ENCODE results near the gene ST6GALNAC5.

DNA sequence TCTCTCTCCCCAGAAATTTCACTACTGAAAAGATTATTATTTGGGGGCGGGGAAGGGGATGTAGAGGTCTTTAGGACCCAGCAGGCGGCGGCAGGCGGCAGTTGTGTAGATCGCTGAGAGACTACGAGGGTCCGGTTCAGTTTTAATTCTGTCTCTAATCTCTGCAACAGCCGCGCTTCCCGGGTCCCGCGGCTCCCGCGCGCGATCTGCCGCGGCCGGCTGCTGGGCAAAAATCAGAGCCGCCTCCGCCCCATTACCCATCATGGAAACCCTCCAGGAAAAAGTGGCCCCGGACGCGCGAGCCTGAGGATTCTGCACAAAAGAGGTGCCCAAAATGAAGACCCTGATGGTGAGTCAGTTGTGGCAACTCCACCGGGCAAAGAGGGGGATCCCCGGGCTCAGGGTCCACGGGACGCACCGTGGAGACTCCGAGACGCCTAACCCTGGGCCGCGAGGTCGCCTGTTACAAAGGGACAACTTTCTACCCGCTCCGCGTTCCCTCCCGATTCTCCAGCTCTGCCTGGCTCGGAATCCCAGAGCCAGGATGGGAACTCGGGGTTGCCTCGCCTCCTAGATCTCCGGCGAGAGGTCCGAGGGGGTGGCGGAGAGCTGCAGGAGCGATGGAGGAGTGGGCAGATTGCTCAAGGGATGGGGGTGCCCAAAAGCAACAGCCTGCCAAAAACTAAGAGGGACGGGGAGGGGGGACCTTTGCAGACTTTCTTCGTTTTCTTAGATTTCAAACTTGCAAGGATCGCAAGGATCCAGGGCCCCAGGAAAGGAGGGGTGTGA lies at the start of gene ST6GALNAC5:
- TF ChIP-seq, protein P1, sequence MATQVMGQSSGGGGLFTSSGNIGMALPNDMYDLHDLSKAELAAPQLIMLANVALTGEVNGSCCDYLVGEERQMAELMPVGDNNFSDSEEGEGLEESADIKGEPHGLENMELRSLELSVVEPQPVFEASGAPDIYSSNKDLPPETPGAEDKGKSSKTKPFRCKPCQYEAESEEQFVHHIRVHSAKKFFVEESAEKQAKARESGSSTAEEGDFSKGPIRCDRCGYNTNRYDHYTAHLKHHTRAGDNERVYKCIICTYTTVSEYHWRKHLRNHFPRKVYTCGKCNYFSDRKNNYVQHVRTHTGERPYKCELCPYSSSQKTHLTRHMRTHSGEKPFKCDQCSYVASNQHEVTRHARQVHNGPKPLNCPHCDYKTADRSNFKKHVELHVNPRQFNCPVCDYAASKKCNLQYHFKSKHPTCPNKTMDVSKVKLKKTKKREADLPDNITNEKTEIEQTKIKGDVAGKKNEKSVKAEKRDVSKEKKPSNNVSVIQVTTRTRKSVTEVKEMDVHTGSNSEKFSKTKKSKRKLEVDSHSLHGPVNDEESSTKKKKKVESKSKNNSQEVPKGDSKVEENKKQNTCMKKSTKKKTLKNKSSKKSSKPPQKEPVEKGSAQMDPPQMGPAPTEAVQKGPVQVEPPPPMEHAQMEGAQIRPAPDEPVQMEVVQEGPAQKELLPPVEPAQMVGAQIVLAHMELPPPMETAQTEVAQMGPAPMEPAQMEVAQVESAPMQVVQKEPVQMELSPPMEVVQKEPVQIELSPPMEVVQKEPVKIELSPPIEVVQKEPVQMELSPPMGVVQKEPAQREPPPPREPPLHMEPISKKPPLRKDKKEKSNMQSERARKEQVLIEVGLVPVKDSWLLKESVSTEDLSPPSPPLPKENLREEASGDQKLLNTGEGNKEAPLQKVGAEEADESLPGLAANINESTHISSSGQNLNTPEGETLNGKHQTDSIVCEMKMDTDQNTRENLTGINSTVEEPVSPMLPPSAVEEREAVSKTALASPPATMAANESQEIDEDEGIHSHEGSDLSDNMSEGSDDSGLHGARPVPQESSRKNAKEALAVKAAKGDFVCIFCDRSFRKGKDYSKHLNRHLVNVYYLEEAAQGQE (IDR thresholded peaks at IDR 0.05; ENCODE audit: low read depth) = no peak
- TF ChIP-seq YY1 (IDR thresholded peaks at IDR 0.05; ENCODE audit: low read depth) = no peak

Measured in Ishikawa (cell line).